HEK293T (cell line): ENCODE data around the gene FILIP1L.

Experiments
- ARNT ChIP-seq: fragments of 450-650 bp; IDR thresholded peaks from 2 replicates; pipeline ENCODE4 v1.6.1; 2017; ENCODE audit warnings: mild to moderate bottlenecking
- ELF4 ChIP-seq: fragments of 450-650 bp; IDR thresholded peaks from 2 replicates; pipeline ENCODE4 v1.6.1; 2017; ENCODE audit warnings: antibody characterized with exemption
- FOXK2 ChIP-seq: fragments of 450-650 bp; IDR thresholded peaks from 2 replicates; pipeline ENCODE4 v1.6.1; 2016; ENCODE audit warnings: mild to moderate bottlenecking
- NFRKB ChIP-seq: fragments of 450-650 bp; IDR thresholded peaks from 2 replicates; pipeline ENCODE4 v1.6.1; 2016; ENCODE audit warnings: mild to moderate bottlenecking, moderate library complexity
- PKNOX1 ChIP-seq: fragments of 450-650 bp; IDR thresholded peaks from 2 replicates; pipeline ENCODE4 v1.6.1; 2016

GRCh38 chr3:100043271-100043670 lies 71.0 kb downstream of the FILIP1L start:
- TF ChIP-seq NFRKB (no peak), ARNT (no peak), PKNOX1 (no peak), ELF4 (no peak), FOXK2 (no peak)
